Skeletal muscle satellite cell (primary cell): ENCODE results near the gene MYL6B.

ENCODE experiments used
- H3K27me3 ChIP-seq: 2 replicates; pipeline ENCODE4 v1.7.0; 2013; ENCODE audit warnings: low read length; ENCODE audit not compliant: control insufficient read depth, insufficient read depth
- H3K36me3 ChIP-seq: 2 replicates; pipeline ENCODE4 v1.7.0; 2013; ENCODE audit warnings: mild to moderate bottlenecking, control low read depth, low read length; ENCODE audit not compliant: insufficient read depth
- H3K4me1 ChIP-seq: 2 replicates; pipeline ENCODE4 v1.7.0; 2013; ENCODE audit warnings: low read length; ENCODE audit not compliant: control insufficient read depth, insufficient read depth
- H3K4me2 ChIP-seq: 2 replicates; pipeline ENCODE4 v1.7.0; 2013; ENCODE audit warnings: mild to moderate bottlenecking, low read length
- H3K4me3 ChIP-seq: 2 replicates; pipeline ENCODE4 v1.7.0; 2013; ENCODE audit warnings: low read length
- H3K9ac ChIP-seq: 2 replicates; pipeline ENCODE4 v1.7.0; 2013; ENCODE audit warnings: mild to moderate bottlenecking, low read depth, low read length, moderate library complexity
- H3K9me3 ChIP-seq: replicated peaks from 2 replicates; pipeline ENCODE4 v1.7.0; 2013; ENCODE audit warnings: mild to moderate bottlenecking, control low read depth, low read length

MYL6B gene

GRCh38 chr12:56206452-56207166 is 54.2 kb downstream of the MYL6B start:
- peaks cover 59% of the 10 kb centered on the region for H3K36me3 ChIP-seq
- H3K9me3 ChIP-seq = no peaks in the 10 kb centered on the region
- no peaks in the 10 kb centered on the region for H3K27me3 ChIP-seq
- H3K9ac ChIP-seq = no peak overlapping the region
- H3K4me2 ChIP-seq = no peak overlapping the region
- H3K4me3 ChIP-seq = no peak overlapping the region
- H3K4me1 ChIP-seq = peaks cover 13% of the 10 kb centered on the region
